SU-DHL-6 (cell line): Measurements from ENCODE around the gene TAF6L.

Experiments
- EZH2phosphoT487 ChIP-seq: fragments of 200-600 bp; sonication (generic), shearing (Covaris generic); conservative IDR thresholded peaks from 2 replicates; pipeline ENCODE4 v1.6.1; 2018; ENCODE audit warnings: mild to moderate bottlenecking, antibody characterized with exemption, low read length, moderate library complexity, mixed read lengths
- TF ChIP-seq, protein P1 (sequence below): fragments of 200-600 bp; sonication (generic); IDR thresholded peaks from one replicate; pipeline ENCODE4 v1.5.1; 2017; ENCODE audit warnings: antibody characterized with exemption, mild to moderate bottlenecking, low read length, moderate library complexity; ENCODE audit not compliant: insufficient read depth, poor library complexity, severe bottlenecking

DNA sequence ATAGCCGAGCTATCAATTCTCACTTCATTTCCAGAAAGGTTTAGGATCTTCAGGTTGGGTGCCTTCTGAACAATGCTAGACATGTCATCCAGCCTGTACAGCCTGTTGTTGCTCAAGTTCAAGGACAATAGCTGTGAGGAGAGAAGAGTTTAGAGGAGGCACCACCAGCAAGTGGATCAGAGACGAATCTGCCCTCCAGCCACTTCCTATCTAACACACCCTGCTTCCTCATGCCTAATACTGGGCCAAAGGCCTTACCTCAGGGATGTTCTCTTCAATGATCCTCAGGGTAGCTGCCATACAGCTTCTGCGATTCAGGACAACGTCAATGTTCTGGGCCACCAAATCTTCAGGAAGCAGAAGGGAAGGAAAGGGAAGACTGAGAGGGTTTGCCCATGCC, 29.9 kb downstream of the TAF6L start:
- TF ChIP-seq, protein P1, sequence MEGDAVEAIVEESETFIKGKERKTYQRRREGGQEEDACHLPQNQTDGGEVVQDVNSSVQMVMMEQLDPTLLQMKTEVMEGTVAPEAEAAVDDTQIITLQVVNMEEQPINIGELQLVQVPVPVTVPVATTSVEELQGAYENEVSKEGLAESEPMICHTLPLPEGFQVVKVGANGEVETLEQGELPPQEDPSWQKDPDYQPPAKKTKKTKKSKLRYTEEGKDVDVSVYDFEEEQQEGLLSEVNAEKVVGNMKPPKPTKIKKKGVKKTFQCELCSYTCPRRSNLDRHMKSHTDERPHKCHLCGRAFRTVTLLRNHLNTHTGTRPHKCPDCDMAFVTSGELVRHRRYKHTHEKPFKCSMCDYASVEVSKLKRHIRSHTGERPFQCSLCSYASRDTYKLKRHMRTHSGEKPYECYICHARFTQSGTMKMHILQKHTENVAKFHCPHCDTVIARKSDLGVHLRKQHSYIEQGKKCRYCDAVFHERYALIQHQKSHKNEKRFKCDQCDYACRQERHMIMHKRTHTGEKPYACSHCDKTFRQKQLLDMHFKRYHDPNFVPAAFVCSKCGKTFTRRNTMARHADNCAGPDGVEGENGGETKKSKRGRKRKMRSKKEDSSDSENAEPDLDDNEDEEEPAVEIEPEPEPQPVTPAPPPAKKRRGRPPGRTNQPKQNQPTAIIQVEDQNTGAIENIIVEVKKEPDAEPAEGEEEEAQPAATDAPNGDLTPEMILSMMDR, result no peak
- no peak for TF ChIP-seq EZH2phosphoT487
